ENCODE results near the gene KDM2B.

KDM2B gene

DNA sequence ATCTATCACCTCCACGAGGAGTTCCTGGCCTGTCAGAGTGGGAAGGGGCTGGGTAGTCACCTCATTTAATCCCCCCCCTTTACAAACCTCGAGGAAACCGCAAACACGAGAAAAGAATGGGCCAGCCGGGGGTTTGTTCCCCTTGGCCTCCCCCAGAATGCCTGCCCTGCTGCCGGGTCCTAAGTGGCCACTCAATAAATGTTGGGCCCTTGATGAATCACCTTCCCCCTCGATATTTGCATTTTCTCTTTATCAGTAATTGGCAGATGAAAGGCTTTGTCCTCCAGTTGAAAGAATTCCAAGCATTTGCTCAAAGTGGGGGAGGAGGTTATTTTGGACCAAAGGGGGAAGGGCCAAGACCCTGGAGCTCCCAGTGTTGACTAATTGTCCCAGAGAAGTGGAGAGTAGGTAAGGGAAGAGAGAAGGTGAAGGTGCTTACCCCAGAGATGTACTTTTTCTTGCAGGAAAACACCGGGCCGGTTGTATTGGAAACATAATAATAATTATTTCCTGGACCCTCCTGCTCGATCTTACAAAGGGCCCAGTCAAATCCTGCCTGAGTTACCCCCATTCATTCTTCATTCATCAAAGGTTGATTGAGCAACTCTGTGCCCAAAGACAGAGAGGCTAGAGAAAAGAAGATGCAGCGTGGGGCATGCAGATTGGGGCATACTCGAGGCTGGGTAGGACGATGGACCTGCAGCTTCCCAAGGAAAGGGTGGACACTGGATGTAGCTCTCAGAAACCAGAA is 1.9 kb upstream of the KDM2B start:
- TF ChIP-seq, protein P1, sequence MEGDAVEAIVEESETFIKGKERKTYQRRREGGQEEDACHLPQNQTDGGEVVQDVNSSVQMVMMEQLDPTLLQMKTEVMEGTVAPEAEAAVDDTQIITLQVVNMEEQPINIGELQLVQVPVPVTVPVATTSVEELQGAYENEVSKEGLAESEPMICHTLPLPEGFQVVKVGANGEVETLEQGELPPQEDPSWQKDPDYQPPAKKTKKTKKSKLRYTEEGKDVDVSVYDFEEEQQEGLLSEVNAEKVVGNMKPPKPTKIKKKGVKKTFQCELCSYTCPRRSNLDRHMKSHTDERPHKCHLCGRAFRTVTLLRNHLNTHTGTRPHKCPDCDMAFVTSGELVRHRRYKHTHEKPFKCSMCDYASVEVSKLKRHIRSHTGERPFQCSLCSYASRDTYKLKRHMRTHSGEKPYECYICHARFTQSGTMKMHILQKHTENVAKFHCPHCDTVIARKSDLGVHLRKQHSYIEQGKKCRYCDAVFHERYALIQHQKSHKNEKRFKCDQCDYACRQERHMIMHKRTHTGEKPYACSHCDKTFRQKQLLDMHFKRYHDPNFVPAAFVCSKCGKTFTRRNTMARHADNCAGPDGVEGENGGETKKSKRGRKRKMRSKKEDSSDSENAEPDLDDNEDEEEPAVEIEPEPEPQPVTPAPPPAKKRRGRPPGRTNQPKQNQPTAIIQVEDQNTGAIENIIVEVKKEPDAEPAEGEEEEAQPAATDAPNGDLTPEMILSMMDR (IDR thresholded peaks at IDR 0.05; ENCODE audit: low read depth, low read length, missing control alignments): no peak
- H3K4me3 ChIP-seq (ENCODE audit: low read depth, low read length): no peak overlapping the region
- no peak for DNase-seq (ENCODE audit: low read depth)

DNA sequence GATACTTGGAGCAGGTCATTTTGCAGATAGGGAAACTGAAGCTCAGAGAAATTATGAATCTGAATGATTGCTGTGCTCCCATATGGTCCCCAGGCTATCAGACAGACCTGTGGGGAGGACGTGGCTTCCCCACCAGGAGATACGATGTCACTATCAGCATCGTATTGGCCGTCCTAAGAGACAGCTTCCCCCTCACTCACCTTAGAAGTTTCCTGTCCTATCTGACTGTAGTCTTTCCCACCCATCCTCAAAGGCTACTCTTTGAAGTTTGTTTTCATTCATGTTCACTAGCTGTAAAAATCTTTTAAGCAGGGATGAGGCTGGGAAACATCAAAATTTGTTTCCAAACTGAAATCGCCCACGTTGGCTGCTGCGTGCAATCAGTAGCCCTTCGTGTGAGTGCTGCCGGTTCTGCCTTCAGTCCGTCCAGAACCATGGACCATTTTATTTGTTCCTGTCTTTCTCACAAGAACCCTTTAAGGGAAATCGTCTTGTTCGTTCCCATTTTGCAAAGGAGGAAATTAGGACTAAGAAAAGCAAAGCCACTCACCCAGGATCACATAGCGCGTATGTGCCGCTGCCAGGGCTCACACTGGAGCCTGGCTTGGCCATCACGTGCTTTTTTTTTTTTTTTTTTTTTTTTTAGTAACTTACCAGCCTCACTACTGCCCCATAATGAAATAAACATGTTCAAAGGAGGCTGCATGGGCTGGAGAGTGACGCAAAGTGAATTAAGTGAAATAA is 1.0 kb upstream of the KDM2B start:
- no peak for DNase-seq (ENCODE audit: low read depth)
- TF ChIP-seq, protein P1 (IDR thresholded peaks at IDR 0.05; ENCODE audit: low read depth, low read length, missing control alignments): no peak
- no peak overlapping the region for H3K4me3 ChIP-seq (ENCODE audit: low read depth, low read length)

DNA sequence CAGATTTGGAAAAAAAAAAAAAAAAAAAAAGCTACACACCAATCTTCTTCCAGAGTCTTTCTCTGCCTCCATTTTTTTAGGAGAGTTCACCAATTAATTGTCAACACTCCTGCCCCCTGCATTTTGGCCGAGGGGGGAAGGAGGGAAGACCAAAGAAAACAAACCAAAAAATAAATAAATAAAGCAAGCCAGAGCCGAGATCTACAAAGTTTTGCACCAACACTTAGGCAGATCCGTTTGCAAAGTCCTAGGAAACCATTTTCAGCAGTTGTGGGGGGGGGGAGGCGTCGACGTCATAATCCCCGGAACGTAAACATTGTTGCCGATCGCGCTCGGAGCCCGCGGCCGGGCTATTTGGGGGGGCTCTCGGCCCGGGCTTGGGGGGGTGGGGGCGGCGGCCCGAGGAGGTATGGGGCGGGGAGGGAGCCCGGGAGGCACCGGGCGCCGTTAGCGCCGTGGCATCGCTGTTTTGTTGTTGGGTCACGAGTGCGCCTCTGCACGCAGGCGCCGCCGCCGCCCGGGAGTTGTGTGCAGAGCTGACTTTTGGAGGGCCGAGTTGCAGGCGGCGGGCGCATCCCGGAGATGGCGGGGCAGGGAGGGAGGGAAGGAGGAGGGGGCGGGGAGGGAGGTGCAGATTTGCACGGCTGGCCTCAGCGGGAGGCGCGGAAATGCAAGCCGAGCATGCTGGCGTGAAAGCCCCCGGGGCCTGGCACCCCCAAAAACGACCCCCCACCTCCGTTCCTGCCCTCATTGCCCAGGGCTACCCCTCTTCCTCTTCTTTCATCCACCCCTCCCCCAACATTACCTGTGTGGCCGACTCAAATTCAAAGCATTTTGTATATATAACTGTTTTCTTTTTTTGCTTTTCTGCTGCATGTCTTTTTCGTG is 598 bp downstream of the KDM2B start:
- TF ChIP-seq, protein P1 (IDR thresholded peaks at IDR 0.05; ENCODE audit: low read depth, low read length, missing control alignments): no peak
- no peak for DNase-seq (ENCODE audit: low read depth)
- peak overlapping the region; percentile 59 for H3K4me3 ChIP-seq (ENCODE audit: low read depth, low read length)

DNA sequence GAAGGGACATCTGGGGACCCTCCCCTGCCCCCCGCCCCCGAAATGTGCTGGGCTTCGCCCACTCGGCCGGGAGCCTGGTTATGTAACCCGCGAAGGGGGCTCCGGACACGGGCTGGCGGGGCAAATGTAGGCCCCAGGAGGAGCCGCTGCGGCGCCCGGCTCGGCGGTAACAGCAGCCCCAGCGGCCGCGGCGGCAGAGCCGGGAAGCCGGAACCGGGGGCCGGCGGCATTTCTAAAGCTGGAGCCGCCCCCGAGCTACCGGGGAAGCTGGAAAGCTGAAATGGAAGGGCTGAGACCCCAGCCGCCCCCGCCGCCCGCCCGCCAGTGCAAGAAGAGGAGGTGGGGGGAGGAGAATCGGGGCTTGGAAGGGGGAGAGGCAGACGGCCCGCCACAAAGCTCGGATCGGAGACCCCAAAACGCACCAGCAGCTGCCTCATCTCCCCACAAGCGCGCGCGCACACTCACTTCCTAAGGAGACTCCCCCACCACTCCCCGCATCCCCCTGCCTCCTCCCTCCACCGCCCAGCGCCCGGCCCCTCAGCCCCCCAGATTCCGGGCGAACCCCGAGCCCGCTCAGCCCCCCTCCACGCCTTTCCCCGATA is 1.5 kb downstream of the KDM2B start:
- H3K4me3 ChIP-seq (ENCODE audit: low read depth, low read length): peak overlapping the region; percentile 59
- DNase-seq (ENCODE audit: low read depth): no peak
- TF ChIP-seq, protein P1 (IDR thresholded peaks at IDR 0.05; ENCODE audit: low read depth, low read length, missing control alignments): no peak

DNA sequence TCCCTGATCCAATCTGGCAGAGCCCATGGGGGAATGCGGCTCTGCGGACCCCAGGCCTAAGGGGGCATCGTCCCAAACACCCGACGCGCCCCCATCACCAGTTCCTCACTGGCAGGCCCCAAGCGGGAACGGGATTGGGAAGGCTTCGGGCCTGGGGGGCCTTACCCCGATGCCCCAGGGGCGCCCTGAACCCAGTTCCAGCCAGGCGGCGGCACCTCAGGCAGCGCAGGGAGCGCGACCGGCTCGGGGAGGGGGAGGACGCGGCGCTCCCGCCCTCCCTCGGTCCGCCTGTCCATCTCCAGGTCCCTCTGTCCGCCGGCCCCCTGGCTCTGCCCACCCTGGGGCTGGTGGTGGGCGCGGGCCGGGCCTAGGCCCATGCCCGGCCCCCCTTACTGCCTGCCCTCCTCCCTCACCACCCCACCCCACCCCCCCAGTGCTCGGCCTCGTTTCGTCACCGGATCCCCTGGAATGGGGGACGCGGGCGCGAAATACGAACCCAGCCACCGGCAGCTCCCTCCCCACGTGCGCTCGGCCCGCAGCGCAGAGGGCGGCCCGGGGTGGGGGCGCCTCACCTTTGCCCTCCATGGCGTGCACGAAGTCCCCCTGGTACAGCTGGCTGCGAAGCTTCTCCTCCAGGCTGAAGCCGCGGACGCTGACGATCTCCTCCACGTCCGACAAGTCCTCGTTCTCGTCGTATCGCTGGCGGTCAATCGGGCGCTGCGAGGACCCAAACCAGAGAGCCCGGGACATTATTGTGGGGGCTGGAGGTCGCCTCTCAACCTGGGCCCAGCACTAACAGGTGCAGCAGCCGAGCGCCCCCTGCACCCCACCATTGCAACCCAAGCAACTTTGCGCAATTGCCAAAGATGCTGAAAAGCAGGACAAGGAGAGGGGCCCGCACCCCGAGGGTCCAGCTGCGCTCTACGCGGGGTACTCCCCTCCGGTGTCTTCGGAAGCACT is 2.3 kb downstream of the KDM2B start:
- H3K4me3 ChIP-seq (ENCODE audit: low read depth, low read length): peak overlapping the region; percentile 59
- TF ChIP-seq, protein P1 (IDR thresholded peaks at IDR 0.05; ENCODE audit: low read depth, low read length, missing control alignments): no peak
- DNase-seq (ENCODE audit: low read depth): no peak

All from GM12864 (cell line).